ENCODE data around the gene SRP68.

- TF ChIP-seq POLR2A (IDR thresholded peaks at IDR 0.05) (no peak), CTCF (IDR thresholded peaks at IDR 0.05) (no peak)
Observed at GRCh38 chr17:76004750-76005262, 67.5 kb downstream of the SRP68 start.
